Measurements from ENCODE around the gene GLI1. TPM values are rescaled to one million over a fixed set of nuclear protein-coding genes. Genes with fewer than 3 reads are reported as not detected.

GLI1 gene
- total RNA-seq, 2 donors from 2014 or later: 0.21 to 1.3 TPM

DNA sequence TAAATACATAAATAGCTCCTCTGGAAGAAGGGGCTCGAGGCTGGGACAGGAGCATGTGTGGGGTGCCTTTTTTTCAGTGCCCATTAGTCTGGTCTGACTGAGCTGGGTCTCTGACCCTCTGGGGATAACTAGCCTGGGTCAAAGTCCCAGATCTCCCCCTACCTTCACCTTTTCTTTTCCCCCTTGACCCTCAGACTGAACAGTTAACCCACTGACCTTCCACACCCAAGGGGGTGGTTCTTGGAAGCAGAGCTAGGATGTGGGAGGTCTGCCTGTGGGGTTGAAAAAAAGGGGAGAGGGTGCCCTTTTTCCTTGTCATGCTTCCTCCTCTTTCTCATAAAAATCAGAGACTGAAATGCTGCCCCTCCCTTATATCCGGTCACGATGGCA, 925 bp upstream of the GLI1 start:
- Mint-ChIP-seq H3K27me3 (ENCODE audit: low read depth) (peaks cover 7% of the 10 kb centered on the region), H3K4me1 (ENCODE audit: low read depth) (peaks cover 81% of the 10 kb centered on the region), H3K27ac (peak overlapping the region; percentile 80), H3K9me3 (no peaks in the 10 kb centered on the region), H3K36me3 (ENCODE audit: insufficient read depth in 2 of 2) (peaks cover 0 to 1% of the 10 kb centered on the region in 2 donors), H3K4me3 (peak overlapping the region; percentile 81 to 96)
- DNase-seq (no peak), ATAC-seq (replicated peaks in 1 of 2) (no peak)

DNA sequence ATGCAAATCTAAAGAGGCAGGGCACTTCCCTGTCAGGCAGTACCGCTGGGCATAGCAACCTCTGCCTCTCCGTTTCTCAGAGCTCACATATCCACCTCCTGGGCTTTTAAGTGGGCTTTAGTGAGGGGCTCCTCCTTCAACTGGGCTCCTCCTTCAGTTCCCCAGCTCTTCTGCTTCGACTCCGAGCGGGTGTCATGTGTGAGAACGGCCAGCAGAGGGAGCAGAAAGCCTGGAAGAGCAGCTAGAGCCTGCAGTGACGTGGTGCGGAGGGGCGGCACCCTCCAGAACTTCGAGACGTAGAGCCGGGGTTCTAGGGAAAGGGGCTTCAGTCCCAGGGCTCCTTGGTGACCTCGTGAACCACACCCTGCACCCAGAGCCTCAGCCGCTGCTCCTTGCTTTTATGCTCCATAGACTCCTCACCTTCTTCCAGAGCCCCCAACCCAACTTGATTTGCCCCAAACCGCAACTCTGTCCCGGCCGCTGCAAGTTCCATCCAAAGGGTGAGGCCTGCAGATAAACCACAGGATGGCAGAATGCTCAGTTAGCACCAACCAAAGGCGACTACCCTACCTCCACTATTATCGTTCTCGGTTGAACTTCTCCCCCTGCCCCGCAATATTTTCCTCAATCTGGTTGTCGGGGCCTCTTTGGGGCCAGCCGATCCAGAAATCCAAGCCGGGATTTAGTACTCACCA, 383 bp upstream of the GLI1 start:
- H3K27me3 Mint-ChIP-seq (ENCODE audit: low read depth): peaks cover 7% of the 10 kb centered on the region
- ATAC-seq (replicated peaks in 1 of 2) (peak; percentile 66 to 71), DNase-seq (peak; percentile 95 to 96)
- H3K36me3 Mint-ChIP-seq (ENCODE audit: insufficient read depth in 2 of 2): peaks cover 0 to 1% of the 10 kb centered on the region in 2 donors
- peaks cover 87% of the 10 kb centered on the region for H3K4me1 Mint-ChIP-seq (ENCODE audit: low read depth)
- H3K4me3 Mint-ChIP-seq: peak overlapping the region; percentile 81 to 96
- no peaks in the 10 kb centered on the region for H3K9me3 Mint-ChIP-seq
- H3K27ac Mint-ChIP-seq: peak overlapping the region; percentile 80

DNA sequence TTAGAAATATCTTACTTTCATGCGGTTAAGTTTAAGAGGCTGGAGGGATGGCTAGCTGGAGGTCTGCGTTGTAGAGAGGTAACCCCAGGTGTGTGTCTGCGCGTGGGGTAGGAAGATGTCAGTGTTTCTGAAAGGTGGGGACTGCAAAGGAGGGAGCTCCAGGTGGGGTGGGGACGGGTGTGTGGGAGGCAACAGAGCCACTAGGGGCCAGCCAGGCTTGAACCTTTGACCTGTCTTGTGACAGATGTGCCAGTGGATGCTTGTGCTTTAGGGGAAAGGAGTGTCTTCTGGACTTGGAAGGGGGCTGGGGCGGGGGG, 841 bp downstream of the GLI1 start:
- Mint-ChIP-seq H3K27ac (peak overlapping the region; percentile 43), H3K36me3 (ENCODE audit: insufficient read depth in 2 of 2) (peaks cover 0 to 1% of the 10 kb centered on the region in 2 donors), H3K4me1 (ENCODE audit: low read depth) (peaks cover 78% of the 10 kb centered on the region), H3K27me3 (ENCODE audit: low read depth) (peaks cover 7% of the 10 kb centered on the region), H3K4me3 (peak overlapping the region; percentile 81 to 90), H3K9me3 (no peaks in the 10 kb centered on the region)
- DNase-seq: no peak
- no peak for ATAC-seq (replicated peaks in 1 of 2)

DNA sequence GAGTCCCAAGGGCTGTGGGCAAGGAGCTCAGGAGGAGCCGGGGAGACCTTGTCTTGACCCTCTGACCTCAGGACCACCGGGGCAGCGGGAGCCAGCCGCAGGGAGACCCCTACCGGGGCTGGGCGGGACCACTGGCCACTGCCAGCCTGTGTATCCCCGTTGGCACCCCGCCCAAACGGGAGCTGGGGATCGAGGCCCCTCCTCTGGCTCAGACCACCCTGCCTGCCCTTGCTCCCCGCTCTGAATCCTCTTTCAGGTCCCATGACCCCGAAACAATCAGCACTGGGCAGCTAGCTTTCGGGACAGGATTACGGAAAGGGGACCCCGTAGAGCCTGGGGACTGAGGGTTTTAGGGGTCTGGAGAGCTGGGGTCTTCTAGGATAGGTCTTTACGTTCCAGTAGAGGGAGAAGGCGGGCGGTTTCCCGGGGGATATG, 1.3 kb downstream of the GLI1 start:
- Mint-ChIP-seq H3K36me3 (ENCODE audit: insufficient read depth in 2 of 2) (peaks cover 0 to 1% of the 10 kb centered on the region in 2 donors), H3K27me3 (ENCODE audit: low read depth) (peaks cover 7% of the 10 kb centered on the region), H3K4me1 (ENCODE audit: low read depth) (peaks cover 78% of the 10 kb centered on the region), H3K4me3 (peak overlapping the region; percentile 81 to 90), H3K9me3 (no peaks in the 10 kb centered on the region), H3K27ac (no peak overlapping the region)
- no peak for ATAC-seq (replicated peaks in 1 of 2)
- no peak for DNase-seq

DNA sequence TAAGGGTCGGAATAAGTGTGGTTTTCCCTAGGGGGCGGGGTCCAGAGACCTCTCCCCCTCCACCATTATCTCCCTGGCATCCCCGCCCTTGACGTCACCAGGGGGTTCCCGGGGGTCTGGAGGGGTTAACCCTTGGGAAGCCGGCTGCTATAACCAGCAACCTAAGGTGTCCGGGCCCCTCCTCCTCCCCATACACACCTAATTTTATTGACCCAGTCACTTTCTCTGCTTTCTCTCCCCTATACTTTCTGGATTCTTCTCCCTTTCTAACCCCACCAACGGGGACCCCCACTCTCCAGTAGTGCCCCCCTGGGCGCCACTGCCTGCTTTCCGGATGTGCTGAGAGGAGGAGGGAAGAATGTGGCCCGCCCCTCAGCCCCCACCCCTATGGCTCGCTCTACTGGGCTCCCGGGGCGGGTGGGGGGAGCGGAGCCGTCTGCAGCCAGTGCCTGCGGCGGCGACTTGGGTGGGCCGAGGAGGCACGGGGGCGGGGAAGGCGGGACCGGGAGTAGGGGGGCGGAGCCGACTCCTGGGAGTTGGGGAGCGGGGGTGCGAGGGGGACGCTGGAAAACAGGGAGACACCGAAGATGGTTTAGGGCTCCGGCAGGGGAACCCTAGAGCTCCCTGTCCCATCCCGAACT, 1.8 kb downstream of the GLI1 start:
- Mint-ChIP-seq H3K4me3 (peak overlapping the region; percentile 81 to 90), H3K9me3 (no peaks in the 10 kb centered on the region), H3K36me3 (ENCODE audit: insufficient read depth in 2 of 2) (peaks cover 0 to 1% of the 10 kb centered on the region in 2 donors), H3K4me1 (ENCODE audit: low read depth) (peaks cover 75% of the 10 kb centered on the region), H3K27ac (no peak overlapping the region), H3K27me3 (ENCODE audit: low read depth) (peaks cover 7% of the 10 kb centered on the region)
- ATAC-seq (replicated peaks in 1 of 2) (peak in 1 of 2 donors; percentile 18), DNase-seq (peak in 1 of 2 donors; percentile 40)

DNA sequence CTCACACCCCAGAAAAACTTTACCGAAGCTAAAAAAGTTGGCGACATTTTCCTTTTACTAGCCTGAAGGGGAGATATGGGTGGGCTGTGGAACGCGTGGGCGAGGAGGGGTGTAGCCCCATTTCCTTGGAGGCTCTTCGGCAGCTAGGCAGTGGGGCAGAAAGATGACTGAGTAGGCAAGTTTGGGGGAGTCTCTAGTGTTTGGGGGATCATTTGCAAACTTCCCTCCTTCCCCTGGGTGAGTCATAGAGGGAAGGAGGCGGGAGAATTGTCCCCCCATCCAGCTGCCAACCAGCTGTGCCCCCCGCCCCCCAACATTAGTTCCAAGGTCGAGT, 2.3 kb downstream of the GLI1 start:
- no peak for DNase-seq
- Mint-ChIP-seq H3K4me3 (peak overlapping the region; percentile 81 to 90), H3K9me3 (no peaks in the 10 kb centered on the region), H3K36me3 (ENCODE audit: insufficient read depth in 2 of 2) (peaks cover 0 to 1% of the 10 kb centered on the region in 2 donors), H3K27me3 (ENCODE audit: low read depth) (peaks cover 7% of the 10 kb centered on the region), H3K4me1 (ENCODE audit: low read depth) (peaks cover 74% of the 10 kb centered on the region), H3K27ac (no peak overlapping the region)
- no peak for ATAC-seq (replicated peaks in 1 of 2)

DNA sequence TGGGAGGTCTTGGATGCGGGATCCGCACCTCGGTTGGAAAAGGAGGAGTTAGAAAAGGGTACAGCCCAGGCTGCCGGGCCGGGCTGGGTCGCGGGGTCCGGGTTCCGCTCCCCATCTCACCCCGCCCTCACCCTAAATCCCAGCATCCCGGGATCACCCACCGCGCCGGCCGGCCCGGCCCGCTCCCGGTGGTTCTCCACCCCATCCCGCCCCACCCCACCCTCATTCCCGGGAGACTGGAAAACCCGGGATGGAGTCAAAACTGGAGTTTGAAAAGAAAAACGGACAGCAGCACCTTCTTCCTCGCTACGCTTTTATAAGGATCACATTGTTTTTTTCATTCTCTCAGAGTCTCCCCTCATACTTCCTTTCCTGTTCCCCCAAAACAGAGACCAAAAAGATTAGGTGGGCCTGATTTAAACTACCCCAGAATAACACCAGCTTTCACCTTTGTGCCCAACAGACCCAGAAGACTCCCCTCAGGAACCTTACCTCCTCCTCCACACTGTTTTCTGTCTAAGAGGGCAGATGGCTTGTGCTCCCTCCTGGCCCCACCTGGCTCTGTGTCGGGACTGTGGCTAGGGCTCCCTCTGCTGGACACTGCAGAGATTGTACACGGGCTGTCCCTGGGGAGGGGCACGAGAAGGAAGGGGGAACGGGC, 2.8 kb downstream of the GLI1 start:
- DNase-seq (peak; percentile 92), ATAC-seq (replicated peaks in 1 of 2) (peak; percentile 77 to 79)
- peak overlapping the region; percentile 50 for H3K27ac Mint-ChIP-seq
- H3K4me1 Mint-ChIP-seq (ENCODE audit: low read depth): peaks cover 73% of the 10 kb centered on the region
- no peaks in the 10 kb centered on the region for H3K9me3 Mint-ChIP-seq
- H3K4me3 Mint-ChIP-seq: peak overlapping the region; percentile 81 to 90
- H3K27me3 Mint-ChIP-seq (ENCODE audit: low read depth): peaks cover 7% of the 10 kb centered on the region
- H3K36me3 Mint-ChIP-seq (ENCODE audit: insufficient read depth in 2 of 2): peaks cover 0 to 1% of the 10 kb centered on the region in 2 donors

DNA sequence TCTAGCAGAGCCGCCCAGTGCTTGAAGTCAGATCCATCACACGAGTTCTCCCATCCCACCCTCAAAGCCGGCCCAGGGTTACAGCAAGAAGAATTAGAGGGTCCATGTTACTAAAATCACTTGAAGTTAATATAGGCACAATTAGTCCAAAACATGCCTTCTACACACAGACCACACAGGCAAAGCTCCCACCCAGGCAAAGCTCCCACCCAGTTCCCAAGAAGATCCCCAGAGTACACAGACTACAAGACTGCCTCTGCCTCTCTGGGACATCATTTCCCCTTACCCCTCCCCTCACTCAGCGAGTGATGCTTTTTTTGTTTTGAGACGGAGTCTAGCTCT, 3.3 kb downstream of the GLI1 start:
- no peaks in the 10 kb centered on the region for H3K9me3 Mint-ChIP-seq
- DNase-seq: no peak
- H3K27ac Mint-ChIP-seq: peak overlapping the region; percentile 50
- peaks cover 68% of the 10 kb centered on the region for H3K4me1 Mint-ChIP-seq (ENCODE audit: low read depth)
- peak overlapping the region; percentile 81 to 90 for H3K4me3 Mint-ChIP-seq
- H3K27me3 Mint-ChIP-seq (ENCODE audit: low read depth): peaks cover 7% of the 10 kb centered on the region
- peak in 1 of 2 donors; percentile 0 for ATAC-seq (replicated peaks in 1 of 2)
- H3K36me3 Mint-ChIP-seq (ENCODE audit: insufficient read depth in 2 of 2): peaks cover 0 to 1% of the 10 kb centered on the region in 2 donors

DNA sequence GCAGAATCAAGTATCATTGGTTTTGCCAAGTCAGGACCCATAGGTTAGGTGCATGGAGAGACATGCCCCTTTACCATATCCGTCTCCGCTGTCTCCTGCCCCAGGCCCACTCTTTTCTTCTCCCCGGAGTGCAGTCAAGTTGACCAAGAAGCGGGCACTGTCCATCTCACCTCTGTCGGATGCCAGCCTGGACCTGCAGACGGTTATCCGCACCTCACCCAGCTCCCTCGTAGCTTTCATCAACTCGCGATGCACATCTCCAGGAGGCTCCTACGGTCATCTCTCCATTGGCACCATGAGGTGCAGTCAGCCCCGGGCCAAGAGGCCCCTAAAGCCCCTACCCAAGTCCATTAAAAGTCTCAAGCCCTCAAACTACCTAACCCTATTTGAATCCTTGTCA, 5.0 kb downstream of the GLI1 start:
- H3K27me3 Mint-ChIP-seq (ENCODE audit: low read depth): peaks cover 7% of the 10 kb centered on the region
- ATAC-seq (replicated peaks in 1 of 2): no peak
- H3K36me3 Mint-ChIP-seq (ENCODE audit: insufficient read depth in 2 of 2): peaks cover 0 to 3% of the 10 kb centered on the region in 2 donors
- H3K4me1 Mint-ChIP-seq (ENCODE audit: low read depth): peaks cover 52% of the 10 kb centered on the region
- no peak for DNase-seq
- H3K4me3 Mint-ChIP-seq: no peak overlapping the region
- H3K9me3 Mint-ChIP-seq: no peaks in the 10 kb centered on the region
- no peak overlapping the region for H3K27ac Mint-ChIP-seq

DNA sequence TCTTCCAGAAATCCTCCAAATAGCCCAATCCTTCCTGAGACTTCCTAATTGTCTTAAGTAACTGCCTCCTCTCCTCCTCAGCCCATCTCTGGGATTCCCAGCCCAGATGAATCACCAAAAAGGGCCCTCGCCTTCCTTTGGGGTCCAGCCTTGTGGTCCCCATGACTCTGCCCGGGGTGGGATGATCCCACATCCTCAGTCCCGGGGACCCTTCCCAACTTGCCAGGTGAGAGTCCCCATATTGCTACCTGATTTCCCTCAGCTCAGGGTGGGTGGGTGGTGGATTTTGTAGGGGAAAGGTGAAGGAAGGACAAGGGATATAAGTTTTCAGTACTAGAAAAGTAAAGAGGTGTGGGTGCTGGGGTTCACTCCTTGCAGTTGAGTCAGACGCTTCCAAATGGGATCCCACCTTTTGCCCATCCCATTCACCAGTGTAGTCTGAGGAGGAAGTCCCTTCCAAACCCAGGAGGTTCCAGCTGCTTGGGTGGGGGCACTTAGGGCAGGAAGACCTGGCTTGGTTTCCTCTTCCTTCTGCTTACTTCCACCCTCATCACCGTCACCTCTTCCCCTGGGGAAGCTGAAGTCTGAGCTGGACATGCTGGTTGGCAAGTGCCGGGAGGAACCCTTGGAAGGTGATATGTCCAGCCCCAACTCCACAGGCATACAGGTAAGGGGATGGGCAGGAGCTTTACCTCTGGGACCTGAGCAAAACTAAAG, 5.6 kb downstream of the GLI1 start:
- DNase-seq (no peak), ATAC-seq (replicated peaks in 1 of 2) (no peak)
- peaks cover 46% of the 10 kb centered on the region for H3K4me1 Mint-ChIP-seq (ENCODE audit: low read depth)
- H3K9me3 Mint-ChIP-seq: no peaks in the 10 kb centered on the region
- no peak overlapping the region for H3K27ac Mint-ChIP-seq
- no peak overlapping the region for H3K4me3 Mint-ChIP-seq
- H3K36me3 Mint-ChIP-seq (ENCODE audit: insufficient read depth in 2 of 2): peaks cover 0 to 3% of the 10 kb centered on the region in 2 donors
- peaks cover 4% of the 10 kb centered on the region for H3K27me3 Mint-ChIP-seq (ENCODE audit: low read depth)

DNA sequence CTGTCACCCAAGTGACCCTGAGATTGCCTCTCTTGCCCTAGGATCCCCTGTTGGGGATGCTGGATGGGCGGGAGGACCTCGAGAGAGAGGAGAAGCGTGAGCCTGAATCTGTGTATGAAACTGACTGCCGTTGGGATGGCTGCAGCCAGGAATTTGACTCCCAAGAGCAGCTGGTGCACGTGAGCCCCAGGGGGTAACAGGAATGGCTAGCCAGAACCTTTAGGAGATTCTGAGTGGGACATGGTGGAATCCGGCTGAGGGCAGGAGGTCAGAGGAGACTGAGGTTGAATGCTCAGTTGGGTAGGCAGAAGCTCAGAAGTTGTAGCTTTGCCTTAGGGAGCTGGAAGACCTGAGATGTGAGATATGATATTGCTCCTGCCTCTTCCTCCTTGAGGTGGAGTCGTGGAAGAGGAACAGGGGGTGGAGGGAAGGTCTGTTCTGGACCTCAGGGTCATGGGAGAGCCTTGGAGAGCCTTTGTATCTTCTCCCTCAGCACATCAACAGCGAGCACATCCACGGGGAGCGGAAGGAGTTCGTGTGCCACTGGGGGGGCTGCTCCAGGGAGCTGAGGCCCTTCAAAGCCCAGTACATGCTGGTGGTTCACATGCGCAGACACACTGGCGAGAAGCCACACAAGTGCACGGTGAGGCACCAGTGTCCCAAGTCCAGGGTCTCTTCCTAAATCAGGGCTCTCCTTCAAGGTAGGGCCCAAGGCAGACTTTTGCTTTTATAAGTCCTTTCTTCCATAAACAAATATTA, 6.3 kb downstream of the GLI1 start:
- no peaks in the 10 kb centered on the region for H3K27me3 Mint-ChIP-seq (ENCODE audit: low read depth)
- peaks cover 0 to 3% of the 10 kb centered on the region in 2 donors for H3K36me3 Mint-ChIP-seq (ENCODE audit: insufficient read depth in 2 of 2)
- no peak overlapping the region for H3K27ac Mint-ChIP-seq
- DNase-seq (no peak), ATAC-seq (replicated peaks in 1 of 2) (no peak)
- H3K9me3 Mint-ChIP-seq: no peaks in the 10 kb centered on the region
- no peak overlapping the region for H3K4me3 Mint-ChIP-seq
- H3K4me1 Mint-ChIP-seq (ENCODE audit: low read depth): peaks cover 38% of the 10 kb centered on the region

DNA sequence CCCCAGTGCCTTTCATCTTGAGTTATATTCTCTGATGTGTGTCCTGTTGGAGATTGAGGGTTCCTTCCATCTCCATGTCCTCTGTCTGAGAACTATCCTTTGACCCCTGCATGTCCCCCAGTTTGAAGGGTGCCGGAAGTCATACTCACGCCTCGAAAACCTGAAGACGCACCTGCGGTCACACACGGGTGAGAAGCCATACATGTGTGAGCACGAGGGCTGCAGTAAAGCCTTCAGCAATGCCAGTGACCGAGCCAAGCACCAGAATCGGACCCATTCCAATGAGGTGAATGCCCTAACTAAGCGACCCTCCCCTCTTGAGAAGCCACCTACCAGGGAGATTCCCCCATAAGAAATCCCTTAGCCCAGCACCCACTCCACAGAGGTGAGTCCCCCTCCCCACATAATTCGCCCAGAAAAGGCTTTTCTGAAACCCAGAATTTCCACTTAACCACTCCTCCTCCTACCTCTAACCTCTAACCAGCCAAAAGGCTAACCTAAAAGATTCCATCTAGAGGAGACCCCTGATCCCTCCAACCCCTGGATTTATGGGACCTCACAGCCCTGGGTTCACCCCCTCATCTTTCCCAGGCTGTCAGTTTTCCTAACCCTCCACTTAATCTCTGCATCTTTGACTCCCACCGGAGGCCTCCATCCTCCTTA, 7.8 kb downstream of the GLI1 start:
- ATAC-seq (replicated peaks in 1 of 2) (no peak), DNase-seq (no peak)
- no peaks in the 10 kb centered on the region for H3K9me3 Mint-ChIP-seq
- H3K4me3 Mint-ChIP-seq: no peak overlapping the region
- H3K36me3 Mint-ChIP-seq (ENCODE audit: insufficient read depth in 2 of 2): peaks cover 3 to 4% of the 10 kb centered on the region in 2 donors
- H3K4me1 Mint-ChIP-seq (ENCODE audit: low read depth): peaks cover 26% of the 10 kb centered on the region
- no peaks in the 10 kb centered on the region for H3K27me3 Mint-ChIP-seq (ENCODE audit: low read depth)
- H3K27ac Mint-ChIP-seq: no peak overlapping the region

All from activated T-cell treated with anti-CD3 and anti-CD28 coated beads, Interleukin-2, amount 50 U/mL, for 72 hours (primary cell).